Measurements from ENCODE around the gene ALDH1A2.
A peak's percentile ranks its signal among the peaks of the same experiment; 100 is the strongest.
"Not testable (repeated sequence)": the region's sequence is repeated elsewhere in the genome, so short reads cannot be mapped to it uniquely, and the experiment has no call there.

Gene ALDH1A2

DNA sequence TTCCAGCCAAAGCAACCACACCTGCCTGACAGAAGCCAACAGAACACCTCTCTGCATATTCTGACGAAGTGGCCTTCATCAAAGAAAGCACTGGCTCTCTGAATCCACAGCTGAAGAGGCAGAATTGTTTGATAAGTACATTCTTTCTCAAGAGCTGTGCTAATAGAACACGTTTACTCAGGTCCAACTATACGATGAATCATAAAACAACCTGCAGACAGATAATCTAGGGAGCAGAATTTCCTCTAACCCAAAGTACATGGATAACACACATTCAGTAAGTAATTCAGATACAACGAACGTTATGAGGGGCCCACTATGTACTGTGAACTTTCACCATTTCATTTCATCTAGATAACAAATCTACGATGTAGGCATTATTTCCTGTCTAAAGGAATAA lies 25.4 kb downstream of the ALDH1A2 start:
- DNase-seq (ENCODE audit: low read depth), result no peak

DNA sequence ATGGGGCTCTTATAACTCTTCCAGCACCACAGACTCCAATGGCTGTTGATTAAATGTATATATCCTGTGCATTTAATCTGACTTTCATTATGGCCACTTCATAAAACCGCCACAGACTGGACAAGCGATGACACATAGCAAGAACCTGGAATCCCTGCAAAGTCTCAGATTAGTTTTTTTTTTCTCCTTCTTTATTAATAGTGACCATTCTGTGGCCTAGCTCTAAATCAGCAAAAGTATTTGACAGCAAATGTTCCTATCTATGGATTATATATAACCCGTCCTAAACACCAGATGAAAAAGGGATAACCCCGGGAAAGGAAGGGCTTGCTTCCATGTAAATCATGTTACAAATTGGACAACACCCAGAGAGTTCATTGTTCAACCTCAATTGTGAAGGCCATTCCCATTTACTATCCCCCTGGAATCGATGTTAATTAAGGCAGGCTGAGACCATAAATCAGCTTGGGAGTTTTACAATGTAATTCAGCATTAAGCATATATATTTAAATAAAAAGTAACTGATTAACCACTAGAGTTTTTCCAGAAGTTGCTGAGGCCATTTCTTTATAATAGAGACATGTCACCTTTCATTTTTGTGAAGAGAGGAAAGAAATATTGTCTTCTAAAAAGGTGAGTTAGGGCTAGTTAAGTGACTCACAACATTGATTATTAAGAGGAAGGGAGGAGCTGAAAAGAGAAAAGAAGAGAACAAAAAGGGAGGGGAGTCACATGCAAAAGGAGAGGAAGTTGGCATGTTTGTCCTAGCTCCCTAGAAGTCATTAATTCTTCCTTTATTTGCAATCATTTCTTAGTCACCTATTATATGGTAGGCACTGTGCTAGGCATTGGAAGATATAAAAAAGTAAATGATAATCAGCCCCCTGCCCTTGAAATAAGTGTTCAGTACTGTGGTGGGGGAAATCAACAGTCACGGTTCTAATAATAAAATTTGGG lies 26.2 kb downstream of the ALDH1A2 start:
- no peak for DNase-seq (ENCODE audit: low read depth)

DNA sequence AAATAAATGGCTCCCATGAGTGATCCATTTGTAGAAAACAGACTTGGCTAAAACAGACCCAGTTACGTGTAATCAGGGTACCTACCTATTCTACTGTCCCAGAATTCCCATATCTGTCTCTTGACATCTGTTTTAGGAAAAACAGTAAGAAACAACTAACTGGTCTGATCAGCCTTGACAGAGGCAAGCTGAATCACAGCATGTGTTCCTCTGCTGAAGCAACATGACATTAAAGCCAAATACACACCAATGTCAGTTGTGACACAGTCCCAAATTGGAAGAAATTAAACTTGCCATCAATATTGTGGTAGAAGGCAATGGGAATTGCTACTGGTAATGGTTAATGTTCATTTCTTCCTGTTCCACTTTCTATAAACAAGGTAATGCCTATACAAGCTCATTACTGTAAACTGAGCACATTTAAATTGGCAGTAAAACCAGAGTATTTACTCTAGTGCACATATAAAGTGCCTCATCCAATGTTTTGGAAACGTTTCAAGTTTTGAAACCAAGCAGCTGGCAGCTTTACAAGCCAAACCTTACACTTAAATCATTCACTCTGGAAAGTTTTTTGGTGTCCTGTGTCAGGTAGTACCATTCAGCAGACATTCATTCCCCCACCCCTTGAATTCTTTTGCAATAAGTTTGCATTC lies 27.0 kb downstream of the ALDH1A2 start:
- peak; percentile 13 for DNase-seq (ENCODE audit: low read depth)

DNA sequence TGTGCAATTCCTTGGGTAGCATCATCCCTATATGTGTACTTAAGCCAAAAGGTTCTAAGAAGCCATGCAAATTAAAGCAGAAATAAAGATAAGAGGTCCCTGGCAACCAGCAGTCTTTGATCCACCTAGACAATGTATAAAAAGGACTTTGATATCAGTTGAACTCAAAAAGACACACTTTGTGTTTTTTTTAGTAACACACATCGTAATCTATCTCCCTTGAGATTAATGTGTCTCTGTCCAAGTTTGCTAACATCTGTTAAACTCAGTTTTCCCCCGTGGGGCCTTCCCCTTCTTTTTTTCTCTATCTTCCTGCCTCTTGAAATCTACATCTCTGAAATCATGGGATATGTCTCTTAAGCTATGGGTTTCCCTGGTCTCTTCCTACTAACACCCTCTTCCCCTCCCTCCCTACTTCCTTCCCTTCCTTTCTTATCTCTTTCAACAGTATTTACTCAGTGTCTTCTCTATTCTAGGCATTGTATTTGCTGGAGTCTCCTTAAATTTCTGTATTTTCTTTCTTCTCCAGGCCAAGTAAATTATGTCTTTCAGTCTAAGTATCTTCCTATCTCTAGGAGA lies 27.7 kb downstream of the ALDH1A2 start:
- DNase-seq (ENCODE audit: low read depth), result no peak

DNA sequence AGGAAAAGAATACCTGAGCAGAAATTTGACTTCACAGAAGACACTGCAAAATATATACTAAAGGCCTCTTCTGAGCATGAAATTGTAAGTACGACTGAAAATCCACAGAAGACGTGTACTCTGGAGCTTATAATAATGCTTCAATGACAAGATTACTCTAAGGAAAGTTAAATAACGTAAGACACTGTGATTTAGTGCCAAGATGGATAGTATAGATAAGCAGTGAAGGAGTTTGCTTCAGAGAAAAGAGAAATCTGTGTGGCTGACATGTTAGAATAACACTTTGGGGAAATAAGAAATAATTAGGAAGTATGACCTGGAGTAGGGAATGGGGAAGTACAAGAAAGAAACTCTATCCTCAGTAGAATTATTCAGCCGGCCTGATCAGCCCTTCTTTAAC lies 28.9 kb downstream of the ALDH1A2 start:
- no peak for DNase-seq (ENCODE audit: low read depth)

DNA sequence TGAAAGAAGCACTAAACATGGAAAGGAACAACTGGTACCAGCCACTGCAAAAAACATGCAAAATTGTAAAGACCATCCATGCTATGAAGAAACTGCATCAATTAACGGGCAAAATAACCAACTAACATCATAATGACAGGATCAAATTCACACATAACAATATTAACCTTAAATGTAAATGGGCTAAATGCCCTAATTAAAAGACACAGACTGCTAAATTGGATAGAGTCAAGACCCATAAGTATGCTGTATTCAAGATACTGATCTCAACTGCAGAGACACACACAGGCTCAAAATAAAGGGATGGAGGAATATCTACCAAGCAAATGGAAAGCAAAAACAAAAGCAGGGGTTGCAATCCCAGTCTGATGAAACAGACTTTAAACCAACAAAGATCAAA lies 37.1 kb downstream of the ALDH1A2 start:
- DNase-seq (ENCODE audit: low read depth), result not testable (repeated sequence)

DNA sequence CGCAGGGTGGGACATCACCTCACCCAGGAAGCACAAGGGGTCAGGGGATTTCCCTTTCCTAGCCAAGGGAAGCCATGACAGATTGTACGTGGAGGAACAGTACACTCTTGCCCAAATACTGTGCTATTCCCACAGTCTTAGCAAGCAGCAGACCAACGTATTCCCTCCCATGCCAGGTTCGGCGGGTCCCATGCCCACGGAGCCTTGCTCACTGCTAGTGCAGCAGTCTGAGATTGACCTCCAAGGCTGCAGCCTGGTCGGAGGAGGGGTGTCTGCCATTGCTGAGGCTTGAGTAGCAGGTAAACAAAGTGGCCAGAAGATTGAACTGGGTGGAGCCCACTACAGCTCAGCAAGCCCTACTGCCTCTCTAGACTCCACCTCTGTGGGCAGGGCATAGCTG lies 39.0 kb downstream of the ALDH1A2 start:
- DNase-seq (ENCODE audit: low read depth), result no peak

DNA sequence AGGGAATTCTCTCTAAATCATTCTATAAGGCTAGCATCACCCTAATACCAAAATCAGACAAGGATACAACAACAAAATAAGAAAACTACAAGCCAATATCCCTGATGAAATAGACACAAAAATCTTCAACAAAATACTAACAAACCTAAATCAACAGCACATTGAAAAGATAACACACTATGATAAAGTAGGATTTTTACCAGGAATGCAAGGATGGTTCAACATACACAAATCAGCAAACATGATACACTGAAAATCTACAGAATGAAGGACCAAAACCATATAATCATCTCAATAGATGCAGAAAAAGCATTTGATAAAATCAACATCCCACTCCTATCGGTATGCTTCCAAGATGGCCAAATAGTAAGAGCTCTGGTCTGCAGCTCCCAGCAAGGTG lies 39.5 kb downstream of the ALDH1A2 start:
- no peak for DNase-seq (ENCODE audit: low read depth)

DNA sequence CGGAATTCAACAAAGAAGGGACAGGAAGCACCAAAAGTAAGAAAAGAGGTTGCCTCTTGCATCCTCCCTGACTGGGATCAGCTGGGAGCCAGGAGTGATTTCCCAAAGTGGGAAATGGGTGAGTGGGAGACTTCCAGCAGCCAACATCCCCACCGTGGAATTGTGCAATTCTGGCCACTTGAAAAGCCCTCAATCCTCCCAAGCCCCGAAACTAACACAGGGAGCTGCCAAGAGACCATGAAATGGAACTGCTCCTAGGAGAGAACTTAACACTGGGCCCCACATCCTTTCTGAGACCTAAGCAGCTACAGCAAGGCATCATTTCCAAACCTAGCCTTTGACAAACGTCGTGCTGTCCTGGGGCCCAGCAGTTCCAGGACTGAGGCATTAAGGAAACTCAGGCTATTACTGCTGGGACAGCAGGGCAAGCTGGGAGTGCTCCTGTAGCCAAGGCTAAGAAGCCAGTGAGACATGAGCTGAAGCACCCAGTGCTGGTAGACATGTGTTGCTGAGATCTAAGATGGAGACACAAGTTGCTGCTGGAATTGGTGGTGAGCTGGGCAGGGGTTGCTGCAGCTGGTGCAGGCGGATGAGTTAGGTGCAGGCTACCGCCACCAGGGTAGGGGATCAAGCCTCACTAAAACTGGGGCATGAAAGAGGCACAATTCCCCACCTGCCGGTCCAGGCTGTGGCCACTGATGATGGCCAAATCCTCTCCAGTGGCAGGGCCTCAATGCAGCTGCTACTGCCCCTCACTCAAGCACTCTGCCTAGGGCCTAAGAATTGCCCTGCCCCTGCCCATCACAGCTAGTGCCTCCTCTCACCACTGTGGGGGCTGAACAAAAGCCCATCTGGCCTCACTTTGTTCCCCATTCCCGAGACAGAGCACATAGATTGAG lies 43.9 kb downstream of the ALDH1A2 start:
- DNase-seq (ENCODE audit: low read depth), result no peak

DNA sequence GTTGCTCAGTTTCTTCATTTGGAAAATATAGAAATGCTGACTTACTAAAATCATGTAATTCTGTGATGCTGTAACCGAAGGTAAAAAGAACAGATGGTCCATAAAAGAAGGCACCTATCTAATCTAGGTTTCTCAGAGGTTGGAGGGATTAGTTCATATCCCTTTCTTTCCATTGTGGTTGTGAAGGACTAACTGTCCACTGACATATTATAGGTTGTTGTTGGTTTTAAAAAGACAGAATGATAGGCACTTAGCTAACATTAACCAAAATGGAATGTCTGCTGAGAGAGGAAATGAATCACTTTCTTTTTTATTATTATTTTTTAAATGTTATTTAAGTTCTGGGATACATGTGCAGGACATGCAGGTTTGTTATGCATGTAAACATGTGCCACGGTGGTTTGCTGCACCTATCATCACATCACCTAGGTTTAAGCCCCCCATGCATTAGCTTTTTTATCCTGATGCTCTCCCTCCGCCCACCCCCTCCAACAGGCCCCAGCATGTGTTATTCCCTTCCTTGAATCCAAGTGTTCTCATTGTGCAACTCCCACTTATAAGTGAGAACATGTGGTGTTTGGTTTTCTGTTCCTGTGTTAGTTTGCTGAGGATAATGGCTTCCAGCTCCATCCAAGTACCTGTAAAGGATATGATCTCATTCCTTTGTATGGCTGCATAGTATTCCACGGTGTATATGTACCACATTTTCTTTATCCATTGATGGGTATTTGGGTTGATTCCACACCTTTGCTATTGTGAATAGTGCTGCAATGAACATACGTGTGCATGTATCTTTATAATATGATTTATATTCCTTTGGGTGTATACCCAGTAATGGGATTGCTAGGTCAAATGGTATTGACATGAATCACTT lies 45.8 kb downstream of the ALDH1A2 start:
- DNase-seq (ENCODE audit: low read depth), result peak; percentile 9

DNA sequence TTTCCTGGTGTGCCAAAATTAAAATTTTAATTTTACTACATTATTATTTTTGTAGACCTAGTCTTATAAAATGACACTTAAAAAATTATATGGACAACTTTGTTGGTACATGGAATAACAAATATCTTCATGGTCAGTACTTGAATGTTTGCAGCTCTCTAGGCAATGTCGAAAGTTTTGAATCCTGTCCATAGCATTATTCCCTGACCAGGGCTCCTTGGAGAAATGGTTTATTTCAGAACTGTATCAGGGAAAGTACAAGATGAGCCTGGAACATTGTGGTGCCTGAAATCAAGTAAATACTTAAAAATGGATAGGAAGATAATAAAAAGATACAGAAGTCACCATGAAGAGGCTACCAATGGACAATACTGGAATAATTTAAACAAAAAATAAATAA lies 47.6 kb downstream of the ALDH1A2 start:
- no peak for DNase-seq (ENCODE audit: low read depth)

DNA sequence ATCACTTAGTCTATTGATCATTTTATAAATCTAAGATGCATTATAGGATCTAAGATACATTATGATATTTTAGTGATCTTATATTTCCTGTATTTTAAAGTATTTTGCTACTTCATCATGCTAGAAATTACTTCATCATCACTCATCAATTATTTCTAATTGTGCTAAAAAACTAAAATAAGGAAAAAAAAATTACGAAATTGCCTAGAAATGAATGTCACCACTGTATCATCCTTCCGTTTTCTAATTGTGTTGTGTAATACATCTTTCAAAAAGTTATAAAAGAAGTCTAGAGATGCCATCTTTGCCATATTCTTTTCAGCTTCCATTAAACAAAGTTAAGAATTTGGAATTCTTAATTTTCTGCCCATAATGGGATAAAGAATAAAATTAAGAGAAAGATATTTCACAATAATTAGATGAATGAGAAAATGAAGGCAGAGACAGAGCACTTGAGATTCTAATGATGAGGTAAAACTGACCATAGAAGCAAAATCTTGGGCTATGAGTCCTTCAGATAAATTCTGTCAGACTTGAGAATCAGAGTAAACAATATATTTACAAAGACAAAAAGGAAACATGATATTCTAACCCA lies 48.8 kb downstream of the ALDH1A2 start:
- DNase-seq (ENCODE audit: low read depth), result no peak

DNA sequence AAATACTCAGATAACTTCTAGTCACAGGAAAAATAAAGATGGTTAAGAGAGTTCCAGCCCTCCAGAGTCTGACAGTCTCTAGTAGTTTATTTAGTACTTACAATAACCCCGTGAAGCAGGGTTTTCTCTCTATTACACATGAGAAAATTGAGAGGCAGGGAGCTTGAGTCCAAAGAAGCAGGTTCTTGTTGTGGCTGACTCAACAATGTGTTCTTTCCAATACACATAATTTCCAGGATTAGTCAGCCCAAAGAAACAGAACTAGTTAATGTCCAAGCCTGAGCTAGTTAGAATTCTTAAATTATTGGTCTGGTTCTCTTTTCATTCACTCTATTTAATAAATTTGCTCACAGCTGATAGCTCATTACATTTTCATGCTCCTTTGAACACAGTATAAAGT lies 49.9 kb downstream of the ALDH1A2 start:
- peak; percentile 57 for DNase-seq (ENCODE audit: low read depth)

DNA sequence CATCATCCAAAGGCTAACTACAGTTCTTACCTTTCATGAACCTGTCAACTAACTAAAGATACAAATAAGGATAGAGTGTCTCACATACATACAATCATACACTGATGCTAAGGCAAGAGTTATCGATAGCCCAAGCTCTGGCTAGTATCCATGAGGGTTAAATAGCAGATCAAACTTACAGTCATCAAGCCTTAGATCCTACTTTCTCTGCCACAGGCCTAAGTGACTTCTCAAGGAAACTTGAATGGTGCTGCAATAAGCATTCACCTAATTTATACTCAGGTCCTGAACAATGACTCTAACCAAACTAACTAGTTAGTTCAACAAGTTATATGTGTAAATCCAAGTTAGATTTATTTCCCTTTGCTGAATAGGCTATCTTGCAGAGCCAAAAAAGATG lies 51.0 kb downstream of the ALDH1A2 start:
- DNase-seq (ENCODE audit: low read depth), result no peak

DNA sequence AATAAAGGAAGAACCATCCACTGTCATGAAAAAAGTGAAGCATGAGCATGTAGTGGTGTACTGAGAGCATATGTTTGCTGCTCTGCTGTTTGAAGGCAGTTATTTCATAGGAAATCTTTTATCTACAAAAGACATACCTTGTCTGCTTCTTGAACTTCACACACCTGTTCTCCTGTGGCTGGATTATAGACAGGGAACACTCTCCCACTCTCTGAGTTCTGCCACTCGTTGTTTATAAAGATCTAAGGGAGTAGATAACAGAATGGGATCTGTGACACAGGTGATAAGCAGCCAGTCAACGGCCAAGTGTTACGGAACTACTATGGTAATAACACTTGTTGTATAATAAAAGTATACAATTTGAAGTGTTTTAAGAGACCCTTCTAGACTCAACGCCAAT lies 51.5 kb downstream of the ALDH1A2 start:
- DNase-seq (ENCODE audit: low read depth), result no peak

DNA sequence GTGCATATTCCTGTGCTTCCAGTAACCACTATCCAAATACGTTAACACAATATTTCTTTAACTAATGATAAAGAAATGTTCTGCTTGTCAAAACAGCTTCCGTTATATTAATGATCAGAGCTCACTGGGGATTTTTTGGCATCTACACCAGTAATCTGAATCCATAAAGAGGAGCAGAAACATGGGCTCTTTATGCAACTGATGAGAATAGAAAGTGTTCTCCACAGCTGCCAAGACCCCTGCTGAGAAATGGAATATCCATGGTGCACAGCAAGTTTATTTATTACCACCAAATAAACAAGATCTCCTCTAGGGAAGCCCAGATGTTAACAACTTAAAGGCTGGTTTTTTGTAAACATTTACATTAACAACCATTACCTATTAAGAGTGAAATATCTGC lies 54.5 kb downstream of the ALDH1A2 start:
- no peak for DNase-seq (ENCODE audit: low read depth)

DNA sequence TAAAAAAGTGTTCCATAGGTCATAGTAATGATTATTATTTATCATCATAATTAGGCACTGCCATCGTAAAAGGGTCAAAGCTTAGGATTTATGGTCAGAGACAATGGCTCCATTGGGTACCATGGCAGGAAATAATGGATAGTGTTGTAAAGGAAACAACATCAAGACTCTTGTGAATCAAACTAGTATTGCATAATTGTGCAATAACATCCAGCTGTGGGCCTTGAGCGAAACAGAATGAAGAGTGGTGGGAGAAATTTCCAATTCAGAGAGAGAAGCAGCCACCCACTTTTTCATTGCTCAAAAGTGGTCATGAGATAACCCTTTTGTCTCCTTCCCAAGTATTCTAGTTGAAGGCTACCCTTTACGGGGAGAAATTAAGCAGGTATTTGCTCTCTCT lies 61.7 kb downstream of the ALDH1A2 start:
- DNase-seq (ENCODE audit: low read depth), result no peak

DNA sequence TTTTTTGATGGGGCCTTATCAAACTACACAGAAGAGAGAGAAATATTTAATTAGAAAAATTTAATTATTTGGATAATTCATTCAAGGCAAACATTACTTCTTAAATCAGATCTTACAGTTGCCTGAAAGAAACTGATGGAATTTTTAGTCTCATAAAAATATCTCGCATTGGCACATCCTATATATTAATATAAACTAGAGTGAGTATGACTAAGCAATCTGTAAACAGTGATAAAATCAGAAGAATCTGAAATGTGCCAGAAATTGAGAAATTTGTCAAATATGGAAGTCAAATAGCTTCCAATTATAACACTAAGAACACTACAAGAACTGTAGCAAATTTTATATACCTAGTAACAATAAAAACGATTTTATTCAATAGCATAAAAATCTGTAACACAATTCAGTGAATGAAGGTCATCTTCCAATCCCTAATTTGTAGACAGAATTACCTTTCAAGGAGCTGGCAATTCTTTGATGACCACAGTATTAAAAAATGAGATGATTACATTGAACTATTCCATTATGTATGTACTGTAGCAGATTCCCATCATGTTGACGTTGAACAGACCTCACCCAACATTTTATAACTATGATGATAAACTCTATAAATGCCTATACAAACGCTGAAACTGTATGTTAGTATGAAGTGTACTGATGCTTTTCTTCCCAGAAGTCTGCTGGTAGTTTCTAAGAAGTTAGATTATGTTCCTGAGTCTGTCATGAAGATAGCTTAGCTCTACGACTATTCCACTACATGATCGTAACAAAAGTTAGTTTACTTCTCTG lies 63.0 kb downstream of the ALDH1A2 start:
- DNase-seq (ENCODE audit: low read depth), result no peak

DNA sequence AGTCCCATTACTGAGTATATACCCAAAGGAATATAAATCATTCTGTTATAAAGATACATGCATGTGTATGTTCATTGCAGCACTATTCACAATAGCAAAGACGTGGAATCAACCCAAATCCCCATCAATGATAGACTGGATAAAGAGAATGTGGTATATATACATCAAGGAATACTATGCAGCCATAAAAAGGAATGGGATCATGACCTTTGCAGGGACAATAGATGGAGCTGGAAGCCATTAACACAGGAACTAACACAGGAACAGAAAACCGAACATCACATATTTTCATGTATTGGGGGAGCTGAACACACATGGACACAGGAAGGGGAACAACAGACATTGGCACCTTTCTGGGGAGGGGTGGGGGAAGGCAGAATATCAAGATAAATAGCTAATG lies 65.8 kb downstream of the ALDH1A2 start:
- not testable (repeated sequence) for DNase-seq (ENCODE audit: low read depth)

DNA sequence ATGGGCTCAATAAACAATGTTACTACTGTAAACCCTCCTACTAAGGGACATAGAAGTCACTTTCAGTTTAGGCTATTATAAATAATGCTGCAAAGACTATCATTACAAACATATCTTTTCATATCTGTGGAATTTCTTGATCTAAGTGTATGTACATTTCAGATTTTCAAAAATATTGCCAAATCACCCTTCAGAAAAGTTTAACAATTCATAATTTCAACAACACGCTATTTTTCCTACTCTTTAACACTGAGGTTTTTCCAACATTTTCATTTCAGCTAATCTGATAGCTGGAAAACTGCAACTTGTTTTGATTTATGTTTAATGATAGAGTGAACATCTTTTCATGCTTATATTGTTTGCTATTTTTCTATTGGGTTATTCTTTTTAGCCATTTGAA lies 69.0 kb downstream of the ALDH1A2 start:
- DNase-seq (ENCODE audit: low read depth), result no peak

Data from stromal cell of bone marrow (primary cell).